Measurements from ENCODE around the gene DUS2.
"Not testable (repeated sequence)": the region's sequence is repeated elsewhere in the genome, so short reads cannot be mapped to it uniquely, and the experiment has no call there.

DNA sequence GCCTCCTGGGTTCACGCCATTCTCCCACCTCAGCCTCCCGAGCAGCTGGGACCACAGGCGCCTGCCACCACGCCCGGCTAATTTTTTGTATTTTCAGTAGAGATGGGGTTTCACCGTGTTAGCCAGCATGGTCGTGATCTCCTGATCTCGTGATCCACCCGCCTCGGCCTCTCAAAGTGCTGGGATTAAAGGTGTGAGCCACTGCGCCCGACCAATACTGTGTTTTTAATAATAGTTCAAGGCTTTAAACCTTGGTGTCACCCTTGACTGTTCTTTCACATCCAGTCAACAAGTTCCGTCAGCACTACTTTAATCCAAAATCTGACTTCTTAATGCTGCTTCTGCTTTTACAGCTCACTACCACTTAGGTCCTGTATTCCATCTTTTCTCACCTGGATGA is 95.9 kb downstream of the DUS2 start:
- TF ChIP-seq, protein P1, sequence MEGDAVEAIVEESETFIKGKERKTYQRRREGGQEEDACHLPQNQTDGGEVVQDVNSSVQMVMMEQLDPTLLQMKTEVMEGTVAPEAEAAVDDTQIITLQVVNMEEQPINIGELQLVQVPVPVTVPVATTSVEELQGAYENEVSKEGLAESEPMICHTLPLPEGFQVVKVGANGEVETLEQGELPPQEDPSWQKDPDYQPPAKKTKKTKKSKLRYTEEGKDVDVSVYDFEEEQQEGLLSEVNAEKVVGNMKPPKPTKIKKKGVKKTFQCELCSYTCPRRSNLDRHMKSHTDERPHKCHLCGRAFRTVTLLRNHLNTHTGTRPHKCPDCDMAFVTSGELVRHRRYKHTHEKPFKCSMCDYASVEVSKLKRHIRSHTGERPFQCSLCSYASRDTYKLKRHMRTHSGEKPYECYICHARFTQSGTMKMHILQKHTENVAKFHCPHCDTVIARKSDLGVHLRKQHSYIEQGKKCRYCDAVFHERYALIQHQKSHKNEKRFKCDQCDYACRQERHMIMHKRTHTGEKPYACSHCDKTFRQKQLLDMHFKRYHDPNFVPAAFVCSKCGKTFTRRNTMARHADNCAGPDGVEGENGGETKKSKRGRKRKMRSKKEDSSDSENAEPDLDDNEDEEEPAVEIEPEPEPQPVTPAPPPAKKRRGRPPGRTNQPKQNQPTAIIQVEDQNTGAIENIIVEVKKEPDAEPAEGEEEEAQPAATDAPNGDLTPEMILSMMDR (IDR thresholded peaks at IDR 0.05) = not testable (repeated sequence)
- not testable (repeated sequence) for TF ChIP-seq SIN3A (IDR thresholded peaks at IDR 0.05; ENCODE audit: borderline replicate concordance, insufficient read depth, low read depth, low read length)

Data from Panc1 (cell line).